ENCODE results near the gene SYT2.
"Not testable (repeated sequence)": the region's sequence is repeated elsewhere in the genome, so short reads cannot be mapped to it uniquely, and the experiment has no call there.

Gene SYT2

DNA sequence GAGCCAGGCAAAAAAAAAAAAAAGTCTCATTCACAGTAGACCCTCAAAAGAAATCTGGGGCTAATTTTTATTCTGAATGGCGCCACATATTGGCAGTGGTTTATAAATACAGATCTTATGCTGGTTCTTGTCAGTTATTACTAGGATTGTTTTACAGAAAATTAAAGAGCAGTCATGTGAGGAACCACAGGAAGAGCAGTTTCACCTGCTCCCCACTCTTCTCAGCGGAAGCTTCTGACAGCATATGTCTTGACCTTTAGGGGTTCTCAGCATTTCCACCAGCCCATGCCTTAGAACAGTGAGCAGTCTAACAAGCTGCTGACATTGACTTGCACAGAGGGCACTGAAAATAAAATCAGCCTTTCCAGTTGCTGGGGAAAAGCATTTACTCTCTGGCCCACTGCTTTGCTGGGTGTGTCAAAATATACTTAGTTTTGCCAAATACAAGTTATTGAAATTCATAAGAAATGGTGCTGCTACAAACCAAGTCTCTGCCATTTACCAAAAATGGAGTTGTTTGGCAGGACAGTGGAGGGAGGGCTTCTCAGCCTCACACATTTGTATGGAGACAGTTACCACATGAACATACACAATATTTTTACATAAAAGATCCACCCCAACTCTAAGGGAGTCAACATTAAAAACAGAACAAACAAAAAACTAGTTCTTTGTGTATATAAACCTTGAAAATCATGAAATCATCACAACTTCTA lies 144.2 kb downstream of the SYT2 start:
- no peak for DNase-seq

DNA sequence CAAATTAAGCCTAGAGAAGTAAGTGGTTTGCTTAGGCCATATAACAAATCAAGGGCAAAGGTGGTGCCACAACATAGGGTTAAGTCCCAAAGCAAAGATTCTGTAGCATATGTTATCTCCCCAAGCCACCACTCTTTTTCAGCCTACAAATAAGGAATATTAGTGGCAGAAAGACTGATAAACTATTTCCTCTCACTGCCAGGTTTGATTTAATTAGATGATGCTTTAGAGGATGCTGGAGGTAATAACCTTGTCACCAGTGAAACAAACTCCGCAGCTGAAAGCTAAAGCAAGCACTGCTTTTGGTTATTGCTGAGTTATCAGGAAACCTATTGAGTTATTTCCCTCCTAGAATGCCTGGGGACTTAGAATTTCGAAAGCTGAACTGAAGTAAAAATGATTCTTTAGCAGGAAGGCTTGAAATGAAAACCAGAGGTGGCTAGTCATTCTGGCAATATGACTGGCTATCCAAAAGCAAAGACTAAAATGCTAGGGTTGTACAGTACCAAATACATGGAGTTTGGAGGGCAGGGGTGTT lies 145.2 kb downstream of the SYT2 start:
- no peak for DNase-seq

DNA sequence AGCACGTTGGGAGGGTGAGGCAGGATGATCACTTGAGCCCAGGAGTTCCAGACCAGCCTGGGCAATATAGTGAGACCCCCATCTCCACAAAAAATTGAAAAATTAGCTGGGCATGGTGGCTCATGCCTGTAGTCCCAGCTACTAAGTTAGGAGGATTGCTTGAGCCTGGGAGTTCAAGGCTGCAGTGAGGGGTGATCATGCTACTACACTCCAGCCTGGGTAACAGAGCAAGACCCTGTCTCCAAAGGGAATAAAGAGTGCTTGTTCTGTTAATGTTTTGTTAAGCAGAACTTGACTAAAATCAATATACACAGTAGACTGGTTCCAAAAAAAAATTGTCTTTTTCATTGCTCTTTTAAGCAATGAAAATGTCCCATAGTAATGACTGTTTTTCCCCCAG lies 146.4 kb downstream of the SYT2 start:
- no peak for DNase-seq

DNA sequence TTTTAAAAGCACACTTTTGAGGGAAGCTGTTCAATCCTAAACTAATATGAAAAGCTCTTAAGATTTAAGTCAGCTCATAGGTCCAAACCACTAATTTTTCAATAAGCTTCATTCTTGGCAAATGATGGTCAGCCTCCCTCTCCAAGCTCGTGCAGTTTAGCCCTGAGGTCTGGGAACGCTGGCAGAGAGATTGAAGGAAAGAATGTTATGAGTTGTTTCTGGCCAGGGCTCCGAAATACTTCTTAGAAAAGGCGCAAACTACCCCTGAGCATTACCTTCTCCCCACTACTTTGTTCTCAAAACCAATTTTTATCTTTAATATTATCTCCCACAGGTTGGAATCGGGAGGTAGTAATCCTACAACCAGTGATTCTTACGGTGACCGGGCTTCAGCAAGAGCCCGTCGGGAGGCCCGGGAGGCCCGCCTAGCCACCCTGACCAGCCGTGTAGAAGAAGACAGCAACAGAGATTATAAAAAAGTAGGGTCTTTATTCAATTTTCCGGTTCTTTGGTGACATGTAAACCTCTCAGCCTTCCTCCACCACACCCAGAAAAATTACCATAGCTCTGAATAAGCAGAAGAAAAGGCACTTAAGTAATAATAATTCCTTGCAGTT lies 147.7 kb downstream of the SYT2 start:
- DNase-seq, result no peak

DNA sequence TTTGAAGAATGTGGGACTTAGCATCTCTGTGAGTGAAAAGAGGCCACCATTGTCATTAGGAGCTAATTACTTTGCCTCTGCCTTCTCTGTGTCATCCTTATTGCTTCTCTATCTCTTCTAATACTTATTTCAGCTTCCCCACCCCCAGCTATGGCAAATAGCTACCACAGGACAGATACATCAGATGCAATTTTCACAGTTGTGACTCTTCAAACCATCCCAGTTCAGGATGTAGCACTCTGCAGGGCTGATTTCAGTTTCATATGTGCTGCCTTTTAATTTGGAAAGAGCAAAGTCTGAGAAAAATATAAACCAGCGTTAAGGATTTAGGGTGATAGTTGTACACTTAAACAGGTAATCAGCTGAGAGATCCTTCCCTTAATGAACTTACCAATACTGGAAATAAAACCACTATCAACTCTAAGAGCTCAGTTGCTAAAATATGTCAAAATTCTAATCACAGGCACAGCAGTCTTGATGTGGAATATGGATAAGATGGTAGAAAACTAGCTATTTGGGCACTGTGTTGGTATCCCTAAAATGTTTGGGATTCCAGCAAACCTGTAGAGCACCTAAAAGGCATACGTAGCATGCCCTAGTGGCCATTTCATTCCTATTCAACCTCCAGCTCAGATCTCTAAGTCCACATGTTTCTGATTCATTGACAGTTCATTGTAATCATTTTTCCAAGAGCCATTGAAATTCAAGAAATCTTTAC lies 148.4 kb downstream of the SYT2 start:
- no peak for DNase-seq

DNA sequence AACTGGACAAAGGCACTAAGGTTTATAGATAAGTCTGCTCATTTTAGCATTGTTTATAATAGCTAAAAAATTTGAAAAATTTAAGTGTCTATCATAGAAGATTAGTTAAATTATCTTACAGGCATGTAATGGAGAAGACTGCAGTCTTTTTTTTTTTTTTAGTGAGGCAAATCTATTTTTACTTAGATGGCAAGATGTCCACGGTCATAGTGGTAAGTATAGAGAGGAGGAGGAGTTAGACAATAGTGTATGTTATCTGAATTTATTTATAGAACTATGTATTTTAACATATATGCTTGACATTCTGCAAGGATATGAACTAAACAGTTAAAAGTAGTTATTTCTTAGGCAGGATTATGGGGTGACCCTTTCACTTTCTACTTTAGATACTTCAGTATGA lies 149.0 kb downstream of the SYT2 start:
- DNase-seq, result no peak

DNA sequence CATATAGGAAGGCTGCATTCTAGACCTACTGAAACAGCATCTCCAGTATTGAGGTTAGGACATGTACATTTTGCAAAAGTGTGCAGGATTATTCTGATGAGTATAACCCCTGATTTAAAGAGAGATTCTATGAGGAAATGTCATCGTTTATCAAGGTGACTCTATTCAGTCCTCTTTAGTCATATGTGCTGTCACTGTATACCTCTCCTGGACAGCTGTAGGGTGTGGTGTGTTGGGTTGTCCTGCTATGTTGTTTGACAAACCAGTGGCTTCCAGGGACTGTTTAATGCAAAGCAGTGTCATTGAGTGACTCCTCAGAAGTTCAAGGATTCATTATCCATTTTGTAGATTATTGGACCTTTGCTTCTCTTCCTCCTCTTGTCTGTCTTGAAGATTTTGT lies 152.6 kb downstream of the SYT2 start:
- DNase-seq, result not testable (repeated sequence)

DNA sequence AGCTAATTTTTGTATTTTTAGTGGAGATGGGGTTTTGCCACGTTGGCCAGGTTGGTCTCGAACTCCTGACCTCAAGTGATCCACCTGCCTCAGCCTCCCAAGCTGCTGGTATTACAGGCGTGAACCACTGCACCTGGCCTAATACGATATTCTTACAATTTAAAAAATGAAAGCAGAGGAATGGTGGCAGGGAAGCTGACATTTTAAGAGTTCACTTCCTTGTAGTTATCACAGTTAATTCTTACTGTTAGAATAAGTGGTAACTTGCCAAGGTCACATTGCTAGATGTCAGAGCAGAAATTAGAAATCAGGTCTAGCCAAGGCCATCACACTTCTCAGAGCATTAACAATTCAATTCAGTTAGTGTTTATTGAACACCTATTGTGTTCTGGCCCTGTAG lies 154.2 kb downstream of the SYT2 start:
- DNase-seq, result not testable (repeated sequence)

DNA sequence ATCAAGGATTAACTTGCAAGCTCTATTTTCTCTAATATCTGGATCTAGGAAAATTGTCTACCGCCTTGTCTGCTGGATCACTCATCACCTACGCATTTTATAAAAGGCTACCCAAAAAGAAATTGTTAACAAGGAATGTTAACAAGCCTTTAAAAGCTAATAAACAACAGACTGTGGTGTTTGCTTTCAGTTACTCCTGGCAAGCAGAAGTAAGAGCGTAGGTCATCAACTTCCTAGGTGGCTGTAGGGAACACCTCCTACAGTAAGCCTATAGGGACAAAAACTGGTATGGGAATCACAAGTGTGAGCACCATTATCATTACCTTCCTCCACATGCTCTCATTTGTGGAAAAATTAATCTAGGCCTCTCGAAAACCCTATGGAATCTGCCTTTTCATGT lies 155.6 kb downstream of the SYT2 start:
- not testable (repeated sequence) for DNase-seq

DNA sequence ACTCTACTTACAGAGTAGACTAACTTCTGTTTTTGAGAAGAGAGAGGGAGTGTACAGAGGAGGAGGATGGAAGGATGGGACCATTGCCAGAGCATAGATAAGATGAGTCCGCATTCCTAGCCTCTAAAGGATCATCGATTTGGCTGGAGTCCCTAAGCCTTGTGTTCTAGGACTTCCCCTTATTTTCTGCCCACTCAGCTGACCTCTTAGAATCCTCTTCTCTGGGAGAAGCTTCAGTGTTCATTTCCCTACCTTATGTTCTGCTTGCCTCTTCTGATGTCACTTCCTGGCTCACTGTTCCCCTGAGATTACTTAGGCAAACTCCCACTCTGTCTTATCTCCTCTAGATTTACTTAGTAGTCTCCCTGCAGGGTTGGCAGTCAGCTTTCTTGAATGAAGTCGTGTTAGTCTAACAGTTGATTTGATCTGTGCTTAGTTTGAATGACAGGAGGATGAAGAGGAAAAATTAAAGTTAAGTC lies 156.7 kb downstream of the SYT2 start:
- DNase-seq, result no peak

DNA sequence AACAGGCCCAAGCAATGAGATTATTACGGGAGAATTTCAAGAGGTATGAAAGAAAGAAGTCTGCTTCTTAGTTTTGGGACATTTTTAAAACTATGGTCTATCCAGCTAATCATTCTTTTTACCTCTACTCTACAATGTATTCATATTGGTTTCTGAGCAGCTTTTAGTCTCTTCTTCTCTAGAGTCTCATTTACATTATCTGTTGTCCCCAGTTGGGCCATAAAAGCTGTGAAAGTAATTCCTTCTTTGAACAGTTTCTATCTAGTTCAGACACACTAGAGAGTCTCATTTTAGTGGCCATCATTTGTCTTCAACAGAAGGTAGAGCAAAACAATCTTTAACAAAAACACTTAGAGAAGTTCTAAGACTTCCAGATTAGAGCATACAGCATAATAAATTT lies 157.2 kb downstream of the SYT2 start:
- DNase-seq, result not testable (repeated sequence)

DNA sequence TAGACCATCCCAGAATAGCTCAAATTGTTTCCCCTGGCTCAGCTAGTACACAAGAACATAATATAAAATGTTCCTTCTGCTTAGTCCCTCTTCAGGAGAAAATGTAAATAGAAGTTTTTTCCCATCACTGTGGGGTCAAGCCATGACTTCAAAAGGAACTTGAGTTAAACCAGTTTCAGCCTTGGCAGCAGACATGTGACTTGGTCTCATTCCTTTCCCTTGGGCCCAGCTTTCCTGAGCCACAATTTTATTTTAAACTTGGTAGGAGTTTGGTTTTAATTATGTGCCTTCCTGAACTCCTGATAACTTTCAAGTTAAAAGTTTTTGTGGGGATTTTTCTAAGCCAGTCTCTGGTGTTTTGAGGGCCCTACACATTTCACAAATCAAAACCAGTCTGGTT lies 157.6 kb downstream of the SYT2 start:
- not testable (repeated sequence) for DNase-seq

DNA sequence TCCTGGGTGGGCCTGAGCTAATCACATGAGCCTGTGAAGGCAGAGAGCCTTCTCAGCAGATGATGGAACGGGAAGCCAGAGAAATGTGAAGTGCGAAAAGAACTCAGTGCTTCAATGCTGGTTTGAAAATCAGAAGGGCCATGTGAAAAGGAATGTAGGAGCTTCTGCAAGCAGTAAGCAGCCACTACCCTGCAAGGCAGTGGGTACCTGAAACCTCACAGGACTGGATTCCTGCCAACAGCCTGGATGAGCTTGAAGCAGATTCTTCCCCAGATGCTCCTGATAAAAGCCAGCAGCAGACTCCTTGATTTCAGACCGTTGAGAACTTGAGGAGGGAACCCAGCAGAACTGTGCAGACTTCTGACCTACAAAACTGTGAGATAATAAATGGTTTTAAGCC lies 158.6 kb downstream of the SYT2 start:
- DNase-seq, result no peak

DNA sequence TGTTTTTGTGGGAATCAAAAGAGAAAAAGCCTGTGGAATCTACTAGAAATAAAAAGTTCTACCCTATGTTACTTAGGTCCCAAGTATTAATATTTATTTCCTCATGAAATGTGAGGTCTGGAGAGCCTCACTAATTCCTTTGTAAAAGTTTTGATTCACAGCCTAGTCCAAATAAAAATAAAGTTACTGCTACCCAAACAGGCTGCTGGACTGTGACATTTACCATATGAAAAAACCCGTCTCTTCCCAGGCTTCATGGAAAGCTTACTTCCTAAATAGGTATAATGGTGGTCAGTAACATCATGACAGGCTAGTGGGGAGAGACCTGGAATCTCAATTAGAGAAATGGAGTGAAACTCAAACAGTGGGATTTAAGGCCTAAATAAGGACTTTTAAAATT lies 160.2 kb downstream of the SYT2 start:
- DNase-seq, result not testable (repeated sequence)

DNA sequence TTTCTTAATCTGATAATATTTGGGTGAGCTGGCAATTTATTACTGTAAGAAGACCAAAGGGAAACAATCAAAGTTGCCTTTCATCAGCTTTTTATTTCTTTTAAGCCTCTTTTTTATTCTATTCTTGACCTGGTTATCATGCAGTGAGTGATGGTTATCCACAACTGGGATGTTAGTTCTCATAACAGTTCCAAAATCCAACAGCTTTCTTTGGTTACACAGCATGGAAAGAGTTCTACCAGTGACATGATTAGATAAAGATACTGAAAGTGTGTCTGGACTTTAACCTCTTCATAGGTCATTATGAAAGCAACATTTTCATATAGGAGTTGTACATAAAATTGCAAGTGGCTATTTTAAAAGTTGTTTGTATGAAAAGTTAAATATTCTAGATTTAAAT lies 163.0 kb downstream of the SYT2 start:
- no peak for DNase-seq

DNA sequence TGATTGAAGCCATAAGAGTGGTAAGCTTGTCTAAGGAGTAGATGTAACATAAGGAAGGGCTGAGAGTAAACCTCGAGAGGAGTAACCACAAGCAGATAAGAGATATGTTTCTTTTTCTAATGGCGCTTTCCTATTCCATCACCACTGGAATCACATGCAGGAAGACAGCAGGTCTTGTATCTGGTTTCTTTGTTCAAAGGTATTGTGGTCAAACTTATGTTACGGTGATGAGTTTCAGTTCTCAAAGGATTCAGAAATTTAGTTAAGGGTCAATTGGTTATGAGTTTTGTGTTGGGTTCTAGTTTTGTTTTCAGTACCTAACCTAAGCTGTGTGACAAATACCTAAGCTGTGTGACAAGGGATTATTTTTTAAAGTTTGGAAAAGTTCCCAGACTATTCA lies 163.5 kb downstream of the SYT2 start:
- DNase-seq, result not testable (repeated sequence)

DNA sequence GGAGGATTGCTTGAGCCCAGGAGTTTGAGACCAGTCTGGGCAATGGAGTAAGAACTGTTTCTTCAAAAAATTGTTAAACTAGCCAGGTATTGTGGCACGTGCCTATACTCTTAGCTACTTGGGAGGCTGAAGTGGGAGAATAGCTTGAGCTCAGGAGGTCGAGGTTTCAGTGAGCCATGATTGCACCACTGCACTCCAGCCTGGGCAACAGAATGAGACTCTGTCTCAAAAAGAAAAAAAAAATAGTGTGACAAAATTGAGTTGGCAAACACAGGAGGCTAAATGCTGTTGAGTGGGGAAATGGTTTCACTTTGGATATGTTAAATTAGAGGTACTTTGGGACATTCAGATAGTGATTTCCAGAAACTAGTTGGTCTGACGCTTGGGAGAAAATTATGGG lies 163.9 kb downstream of the SYT2 start:
- not testable (repeated sequence) for DNase-seq

DNA sequence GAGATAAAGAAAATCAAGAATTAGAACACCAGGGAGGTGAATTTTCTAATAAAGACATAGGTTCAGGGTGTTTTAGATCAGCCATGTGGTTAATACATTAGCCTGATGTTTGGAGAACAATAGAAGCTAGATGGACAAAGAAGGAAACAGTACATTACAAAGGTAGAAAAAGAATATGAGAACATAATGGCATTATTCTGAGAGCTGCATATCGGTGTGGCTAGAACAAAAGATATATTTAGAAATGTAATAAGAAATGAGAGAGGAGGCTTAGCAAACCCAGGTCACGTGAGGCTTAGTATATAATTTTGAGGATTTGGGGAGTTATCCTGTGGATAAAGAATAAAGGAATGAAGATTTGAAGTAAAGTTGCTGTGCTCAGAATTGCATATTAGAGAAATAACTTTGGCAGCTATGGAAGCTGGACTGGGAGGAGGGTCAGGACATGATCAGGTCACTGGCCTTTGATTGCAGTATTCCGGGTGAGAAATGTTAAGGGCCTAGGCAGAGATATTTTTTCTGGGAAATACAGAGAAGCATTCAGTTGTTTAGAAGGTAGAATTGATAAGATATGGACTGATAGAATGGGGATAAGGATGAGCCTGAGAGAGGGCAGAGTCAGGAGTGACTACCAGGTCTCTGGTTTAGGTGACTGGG lies 164.5 kb downstream of the SYT2 start:
- not testable (repeated sequence) for DNase-seq

DNA sequence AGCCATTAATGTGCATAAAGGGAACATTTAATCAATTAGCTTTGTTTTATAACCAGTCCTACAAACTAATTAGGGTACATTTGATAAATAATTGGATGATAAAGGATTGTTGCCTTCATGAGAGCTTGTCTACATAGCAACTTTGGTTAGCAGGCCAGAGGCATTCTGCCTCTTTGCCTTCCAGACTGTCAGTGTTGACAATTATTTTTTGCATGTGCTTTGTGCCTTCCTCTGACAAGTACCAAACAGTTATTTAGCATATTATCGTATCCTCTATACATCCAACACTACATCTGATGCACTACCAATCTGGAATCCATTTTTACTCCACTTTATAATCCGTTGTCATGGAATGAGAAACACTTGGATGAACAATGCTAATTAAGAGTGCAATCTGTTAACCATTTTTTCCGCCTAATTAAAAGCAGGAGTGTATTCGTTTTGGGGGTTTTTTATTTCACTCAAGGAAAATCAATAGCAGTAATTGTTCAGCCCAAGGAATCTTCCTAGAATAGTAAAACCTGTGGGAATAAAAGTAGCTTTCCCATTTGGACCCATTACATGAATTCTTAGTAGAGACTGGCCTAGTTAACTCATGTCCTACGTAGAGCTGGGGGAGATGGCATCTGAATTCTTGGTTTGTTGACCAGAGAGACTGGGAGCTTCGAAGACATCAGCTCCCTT lies 165.3 kb downstream of the SYT2 start:
- DNase-seq, result not testable (repeated sequence)

DNA sequence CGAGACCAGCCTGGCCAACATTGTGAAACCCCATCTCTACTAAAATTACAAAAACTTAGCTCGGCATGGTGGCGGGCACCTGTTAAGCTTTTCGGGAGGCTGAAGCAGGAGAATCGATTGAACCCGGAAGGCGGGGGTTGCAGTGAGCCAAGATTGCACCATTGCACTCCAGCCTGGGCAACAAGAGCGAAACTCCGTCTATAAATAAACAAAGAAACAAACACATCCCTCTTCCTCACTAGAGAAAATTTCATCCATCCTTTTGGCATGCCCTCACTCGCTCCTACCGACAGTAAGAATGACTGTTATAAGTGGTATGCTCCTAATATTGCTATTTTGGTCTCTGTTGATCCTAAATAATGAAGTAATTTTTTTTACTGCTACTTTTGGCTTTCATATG lies 166.7 kb downstream of the SYT2 start:
- DNase-seq, result not testable (repeated sequence)

DNA sequence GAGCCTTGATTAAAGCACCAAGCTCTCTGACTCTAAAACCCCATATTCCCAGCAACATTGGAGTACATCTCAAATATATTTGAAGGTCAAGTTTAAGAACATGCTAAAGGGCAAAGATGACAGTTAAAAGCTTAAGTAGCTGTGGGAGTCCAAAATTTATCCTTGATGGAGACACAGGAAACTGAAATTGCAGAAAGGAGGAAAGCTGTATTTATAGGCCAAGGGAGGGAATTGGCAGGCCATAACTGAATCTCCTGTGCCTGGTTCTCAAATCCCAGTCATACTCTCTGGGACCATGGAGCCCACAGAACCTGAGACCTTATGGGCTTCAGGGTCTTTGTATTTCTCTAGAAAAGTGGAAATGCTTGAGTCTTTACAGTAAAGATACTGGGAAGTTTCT lies 167.8 kb downstream of the SYT2 start:
- DNase-seq, result not testable (repeated sequence)

DNA sequence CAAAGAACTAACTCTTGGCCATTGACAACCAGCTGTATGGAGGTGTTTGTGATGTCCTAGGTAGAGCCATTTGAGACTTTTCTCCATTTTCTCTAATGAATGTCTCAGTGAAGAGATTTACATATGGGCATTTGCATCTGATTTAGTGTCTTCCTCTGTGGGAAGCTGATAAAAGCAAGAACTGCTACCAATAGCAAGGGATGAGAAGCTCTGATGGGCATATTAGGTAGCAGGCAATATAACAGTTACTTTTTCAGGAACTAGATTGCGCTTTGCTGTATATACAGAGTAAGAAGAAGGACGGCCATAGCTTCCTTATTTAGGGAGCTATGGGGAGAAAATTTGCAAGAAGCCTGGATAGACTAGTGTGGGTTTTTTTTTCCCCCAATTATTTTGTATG lies 169.4 kb downstream of the SYT2 start:
- DNase-seq, result not testable (repeated sequence)
